ENCODE results near the gene TBXAS1.

TBXAS1 gene

DNA sequence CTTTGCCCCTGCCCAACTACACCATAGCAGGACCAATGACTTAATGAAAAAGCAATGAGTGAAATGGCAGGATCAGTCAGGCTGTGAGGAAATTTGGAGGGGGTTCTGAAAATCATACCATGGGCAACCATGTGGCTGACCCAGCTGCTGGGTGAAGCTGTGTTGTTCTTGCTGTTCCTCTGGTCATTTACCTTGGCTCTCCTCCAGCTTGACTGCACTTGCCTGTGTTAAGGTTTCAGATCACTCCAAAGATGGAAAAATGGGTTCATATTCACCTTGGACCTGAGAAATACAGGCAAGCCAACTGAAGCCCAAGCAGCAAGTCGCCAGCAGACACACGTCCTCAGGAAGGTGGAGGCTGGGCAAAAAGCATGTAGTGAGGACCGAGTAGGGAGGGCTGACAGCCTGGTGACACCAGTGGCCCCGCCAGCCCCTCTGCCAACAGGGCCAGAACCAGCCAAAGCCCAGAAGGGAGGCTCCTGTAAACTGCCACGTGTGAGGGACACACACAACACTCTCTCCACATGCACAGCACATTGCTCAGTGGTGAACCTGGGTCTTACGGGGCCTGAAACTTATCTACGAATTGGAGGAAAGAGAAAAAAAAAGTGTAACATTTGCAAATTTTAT lies 193.6 kb downstream of the TBXAS1 start (continued):
- TF ChIP-seq, protein P1, sequence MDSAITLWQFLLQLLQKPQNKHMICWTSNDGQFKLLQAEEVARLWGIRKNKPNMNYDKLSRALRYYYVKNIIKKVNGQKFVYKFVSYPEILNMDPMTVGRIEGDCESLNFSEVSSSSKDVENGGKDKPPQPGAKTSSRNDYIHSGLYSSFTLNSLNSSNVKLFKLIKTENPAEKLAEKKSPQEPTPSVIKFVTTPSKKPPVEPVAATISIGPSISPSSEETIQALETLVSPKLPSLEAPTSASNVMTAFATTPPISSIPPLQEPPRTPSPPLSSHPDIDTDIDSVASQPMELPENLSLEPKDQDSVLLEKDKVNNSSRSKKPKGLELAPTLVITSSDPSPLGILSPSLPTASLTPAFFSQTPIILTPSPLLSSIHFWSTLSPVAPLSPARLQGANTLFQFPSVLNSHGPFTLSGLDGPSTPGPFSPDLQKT (IDR thresholded peaks at IDR 0.05; ENCODE audit: borderline replicate concordance, low read depth, low read length), result no peak
- TF ChIP-seq, protein P2, sequence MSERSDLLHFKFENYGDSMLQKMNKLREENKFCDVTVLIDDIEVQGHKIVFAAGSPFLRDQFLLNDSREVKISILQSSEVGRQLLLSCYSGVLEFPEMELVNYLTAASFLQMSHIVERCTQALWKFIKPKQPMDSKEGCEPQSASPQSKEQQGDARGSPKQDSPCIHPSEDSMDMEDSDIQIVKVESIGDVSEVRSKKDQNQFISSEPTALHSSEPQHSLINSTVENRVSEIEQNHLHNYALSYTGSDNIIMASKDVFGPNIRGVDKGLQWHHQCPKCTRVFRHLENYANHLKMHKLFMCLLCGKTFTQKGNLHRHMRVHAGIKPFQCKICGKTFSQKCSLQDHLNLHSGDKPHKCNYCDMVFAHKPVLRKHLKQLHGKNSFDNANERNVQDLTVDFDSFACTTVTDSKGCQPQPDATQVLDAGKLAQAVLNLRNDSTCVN (tag by site-specific recombination; optimal IDR thresholded peaks at IDR 0.05), result no peak
- TF ChIP-seq ZNF221 (tag by site-specific recombination; IDR thresholded peaks at IDR 0.05; ENCODE audit: borderline replicate concordance) (no peak), ZNF560 (tag by site-specific recombination; IDR thresholded peaks at IDR 0.05; ENCODE audit: borderline replicate concordance) (no peak)

DNA sequence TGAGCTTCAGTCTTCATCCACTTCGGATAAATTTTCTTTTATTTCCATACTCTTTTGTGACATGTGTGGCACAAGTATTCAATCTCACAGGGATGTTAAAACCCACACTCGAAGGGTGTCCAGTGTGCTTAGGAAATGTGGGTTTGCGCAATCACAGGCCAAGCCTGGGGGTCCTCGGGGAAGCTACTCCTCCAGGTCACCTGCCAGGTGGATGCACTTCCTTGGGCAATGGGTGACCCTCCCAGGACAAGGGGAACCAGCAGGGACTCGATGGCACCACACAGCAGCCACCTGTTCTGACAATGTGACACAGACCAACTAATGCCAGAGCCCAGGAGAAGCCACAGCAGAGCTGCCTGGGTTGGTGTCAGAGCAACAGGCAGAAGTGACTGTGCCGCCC lies 194.7 kb downstream of the TBXAS1 start:
- no peak overlapping the region for H3K27ac ChIP-seq (ENCODE audit: extremely low read depth, low read depth, low read length)
- no peaks in the 10 kb centered on the region for H3K4me1 ChIP-seq (ENCODE audit: control insufficient read depth, insufficient read depth, low read length)
- no peaks in the 10 kb centered on the region for H3K36me3 ChIP-seq (ENCODE audit: control insufficient read depth in 2 of 2, insufficient read depth in 1 of 2, low read length in 2 of 2)
- no peak overlapping the region for H3K4me3 ChIP-seq (ENCODE audit: low read depth, low read length)
- POLR2A ChIA-PET, result no interaction called here
- TF ChIP-seq SCRT2 (tag by site-specific recombination; IDR thresholded peaks at IDR 0.05) (peak; percentile 45; the same call in 1 of the 2 replicates), ZNF76 (tag by site-specific recombination; IDR thresholded peaks at IDR 0.05; ENCODE audit: borderline replicate concordance, low read depth) (no peak)
- CTCF ChIA-PET, result no interaction called here
- no peaks in the 10 kb centered on the region for H3K9me3 ChIP-seq (ENCODE audit: control insufficient read depth, insufficient read depth, low read depth, low read length)

DNA sequence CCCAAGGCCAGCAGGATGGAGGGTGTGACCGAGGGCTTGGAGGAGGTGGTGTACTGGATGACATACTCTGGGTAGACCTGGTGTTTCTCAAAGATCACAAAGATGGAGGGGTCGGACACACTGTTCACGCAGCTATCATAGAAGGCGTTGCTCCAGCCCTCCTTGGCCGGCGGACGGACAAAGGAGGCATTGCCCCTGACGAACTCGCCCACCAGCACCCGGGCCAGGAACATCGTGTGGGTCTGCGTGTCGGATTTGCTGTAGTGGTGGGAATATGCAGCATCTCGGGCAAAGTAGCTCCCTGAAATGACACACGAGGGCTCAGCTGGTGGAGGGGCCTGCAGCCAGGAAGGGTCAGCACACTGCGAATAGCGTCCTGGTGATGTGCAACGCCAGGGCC lies 195.5 kb downstream of the TBXAS1 start:
- no peaks in the 10 kb centered on the region for H3K36me3 ChIP-seq (ENCODE audit: control insufficient read depth in 2 of 2, insufficient read depth in 1 of 2, low read length in 2 of 2)
- ChIA-PET CTCF (no interaction called here), POLR2A (no interaction called here)
- TF ChIP-seq ZNF600 (tag by site-specific recombination; IDR thresholded peaks at IDR 0.05) (0 out of 2 replicates have a peak, but pooled peaks have one; percentile 20), ZIC2 (tag by site-specific recombination; IDR thresholded peaks at IDR 0.05) (no peak)
- no peaks in the 10 kb centered on the region for H3K4me1 ChIP-seq (ENCODE audit: control insufficient read depth, insufficient read depth, low read length)
- no peak overlapping the region for H3K4me3 ChIP-seq (ENCODE audit: low read depth, low read length)
- no peak overlapping the region for H3K27ac ChIP-seq (ENCODE audit: extremely low read depth, low read depth, low read length)
- H3K9me3 ChIP-seq (ENCODE audit: control insufficient read depth, insufficient read depth, low read depth, low read length), result no peaks in the 10 kb centered on the region

DNA sequence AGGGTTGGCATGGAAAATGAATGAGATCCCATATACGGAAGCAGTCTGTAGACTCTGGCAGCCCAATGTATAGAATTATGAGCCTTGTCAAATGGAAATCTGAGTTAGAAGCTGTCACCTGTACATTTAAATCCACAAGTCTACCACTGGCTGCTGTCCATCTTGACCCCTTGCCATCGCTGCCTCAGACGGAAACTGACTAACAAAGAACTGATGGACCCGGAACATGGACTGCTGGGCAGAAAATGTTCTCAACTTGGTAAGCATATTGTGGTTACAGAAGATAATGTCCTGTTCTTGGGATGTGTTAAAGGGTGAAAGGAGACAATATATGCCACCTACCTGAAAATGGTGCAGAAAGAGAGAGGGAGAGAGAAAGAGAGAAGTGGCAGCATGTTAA lies 196.2 kb downstream of the TBXAS1 start:
- CTCF ChIA-PET, result no interaction called here
- Histone ChIP-seq H3K9me3 (ENCODE audit: control insufficient read depth, insufficient read depth, low read depth, low read length) (no peaks in the 10 kb centered on the region), H3K36me3 (ENCODE audit: control insufficient read depth in 2 of 2, insufficient read depth in 1 of 2, low read length in 2 of 2) (no peaks in the 10 kb centered on the region), H3K4me3 (ENCODE audit: low read depth, low read length) (no peak overlapping the region), H3K4me1 (ENCODE audit: control insufficient read depth, insufficient read depth, low read length) (no peaks in the 10 kb centered on the region), H3K27ac (ENCODE audit: extremely low read depth, low read depth, low read length) (no peak overlapping the region)
- POLR2A ChIA-PET, result no interaction called here
- TF ChIP-seq ZNF23 (tag by site-specific recombination; IDR thresholded peaks at IDR 0.05; ENCODE audit: borderline replicate concordance) (no peak), MYNN (tag by site-specific recombination; IDR thresholded peaks at IDR 0.05; ENCODE audit: borderline replicate concordance) (no peak), GLI4 (tag by site-specific recombination; IDR thresholded peaks at IDR 0.05) (no peak), ZNF555 (tag by site-specific recombination; conservative IDR thresholded peaks at IDR 0.05) (no peak), ZNF654 (tag by site-specific recombination; IDR thresholded peaks at IDR 0.05; ENCODE audit: low read depth) (no peak), ZNF501 (tag by site-specific recombination; IDR thresholded peaks at IDR 0.05) (no peak), ZNF747 (tag by site-specific recombination; IDR thresholded peaks at IDR 0.05) (no peak), ZNF416 (tag by site-specific recombination; IDR thresholded peaks at IDR 0.05) (no peak), GFI1B (tag by site-specific recombination; IDR thresholded peaks at IDR 0.05) (no peak)
- TF ChIP-seq, protein P3, sequence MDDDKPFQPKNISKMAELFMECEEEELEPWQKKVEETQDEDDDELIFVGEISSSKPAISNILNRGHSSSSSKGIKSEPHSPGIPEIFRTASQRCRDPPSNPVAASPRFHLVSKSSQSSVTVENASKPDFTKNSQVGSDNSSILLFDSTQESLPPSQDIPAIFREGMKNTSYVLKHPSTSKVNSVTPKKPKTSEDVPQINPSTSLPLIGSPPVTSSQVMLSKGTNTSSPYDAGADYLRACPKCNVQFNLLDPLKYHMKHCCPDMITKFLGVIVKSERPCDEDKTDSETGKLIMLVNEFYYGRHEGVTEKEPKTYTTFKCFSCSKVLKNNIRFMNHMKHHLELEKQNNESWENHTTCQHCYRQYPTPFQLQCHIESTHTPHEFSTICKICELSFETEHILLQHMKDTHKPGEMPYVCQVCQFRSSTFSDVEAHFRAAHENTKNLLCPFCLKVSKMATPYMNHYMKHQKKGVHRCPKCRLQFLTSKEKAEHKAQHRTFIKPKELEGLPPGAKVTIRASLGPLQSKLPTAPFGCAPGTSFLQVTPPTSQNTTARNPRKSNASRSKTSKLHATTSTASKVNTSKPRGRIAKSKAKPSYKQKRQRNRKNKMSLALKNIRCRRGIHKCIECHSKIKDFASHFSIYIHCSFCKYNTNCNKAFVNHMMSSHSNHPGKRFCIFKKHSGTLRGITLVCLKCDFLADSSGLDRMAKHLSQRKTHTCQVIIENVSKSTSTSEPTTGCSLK (tag by site-specific recombination; IDR thresholded peaks at IDR 0.05), result no peak
- TF ChIP-seq, protein P4, sequence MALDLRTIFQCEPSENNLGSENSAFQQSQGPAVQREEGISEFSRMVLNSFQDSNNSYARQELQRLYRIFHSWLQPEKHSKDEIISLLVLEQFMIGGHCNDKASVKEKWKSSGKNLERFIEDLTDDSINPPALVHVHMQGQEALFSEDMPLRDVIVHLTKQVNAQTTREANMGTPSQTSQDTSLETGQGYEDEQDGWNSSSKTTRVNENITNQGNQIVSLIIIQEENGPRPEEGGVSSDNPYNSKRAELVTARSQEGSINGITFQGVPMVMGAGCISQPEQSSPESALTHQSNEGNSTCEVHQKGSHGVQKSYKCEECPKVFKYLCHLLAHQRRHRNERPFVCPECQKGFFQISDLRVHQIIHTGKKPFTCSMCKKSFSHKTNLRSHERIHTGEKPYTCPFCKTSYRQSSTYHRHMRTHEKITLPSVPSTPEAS (tag by site-specific recombination; IDR thresholded peaks at IDR 0.05), result no peak
- TF ChIP-seq, protein P5, sequence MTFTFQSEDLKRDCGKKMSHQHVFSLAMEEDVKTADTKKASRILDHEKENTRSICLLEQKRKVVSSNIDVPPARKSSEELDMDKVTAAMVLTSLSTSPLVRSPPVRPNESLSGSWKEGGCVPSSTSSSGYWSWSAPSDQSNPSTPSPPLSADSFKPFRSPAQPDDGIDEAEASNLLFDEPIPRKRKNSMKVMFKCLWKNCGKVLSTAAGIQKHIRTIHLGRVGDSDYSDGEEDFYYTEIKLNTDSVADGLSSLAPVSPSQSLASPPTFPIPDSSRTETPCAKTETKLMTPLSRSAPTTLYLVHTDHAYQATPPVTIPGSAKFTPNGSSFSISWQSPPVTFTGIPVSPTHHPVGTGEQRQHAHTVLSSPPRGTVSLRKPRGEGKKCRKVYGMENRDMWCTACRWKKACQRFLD (tag by site-specific recombination; IDR thresholded peaks at IDR 0.05), result no peak
- TF ChIP-seq, protein P6, sequence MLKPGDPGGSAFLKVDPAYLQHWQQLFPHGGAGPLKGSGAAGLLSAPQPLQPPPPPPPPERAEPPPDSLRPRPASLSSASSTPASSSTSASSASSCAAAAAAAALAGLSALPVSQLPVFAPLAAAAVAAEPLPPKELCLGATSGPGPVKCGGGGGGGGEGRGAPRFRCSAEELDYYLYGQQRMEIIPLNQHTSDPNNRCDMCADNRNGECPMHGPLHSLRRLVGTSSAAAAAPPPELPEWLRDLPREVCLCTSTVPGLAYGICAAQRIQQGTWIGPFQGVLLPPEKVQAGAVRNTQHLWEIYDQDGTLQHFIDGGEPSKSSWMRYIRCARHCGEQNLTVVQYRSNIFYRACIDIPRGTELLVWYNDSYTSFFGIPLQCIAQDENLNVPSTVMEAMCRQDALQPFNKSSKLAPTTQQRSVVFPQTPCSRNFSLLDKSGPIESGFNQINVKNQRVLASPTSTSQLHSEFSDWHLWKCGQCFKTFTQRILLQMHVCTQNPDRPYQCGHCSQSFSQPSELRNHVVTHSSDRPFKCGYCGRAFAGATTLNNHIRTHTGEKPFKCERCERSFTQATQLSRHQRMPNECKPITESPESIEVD (tag by site-specific recombination; IDR thresholded peaks at IDR 0.05), result no peak
